KMS-11 (cell line): ENCODE results near the gene CLEC2A.

Source experiments
- H2AFZ ChIP-seq: fragments of 200-600 bp; sonication (generic); 2 replicates; pipeline ENCODE4 v1.6.1; 2016; ENCODE audit warnings: antibody characterized with exemption, mixed run types, low read depth
- H3K27ac ChIP-seq: fragments of 200-600 bp; sonication (generic); 2 replicates; pipeline ENCODE4 v1.6.1; 2016; ENCODE audit warnings: mild to moderate bottlenecking, mixed run types
- H3K27me3 ChIP-seq: fragments of 200-600 bp; sonication (generic); 2 replicates; pipeline ENCODE4 v1.6.1; 2017; ENCODE audit warnings: mild to moderate bottlenecking, low read depth, mixed run types, moderate library complexity; ENCODE audit not compliant: insufficient read depth
- H3K36me3 ChIP-seq: fragments of 200-600 bp; sonication (generic); 2 replicates; pipeline ENCODE4 v1.6.1; 2017; ENCODE audit warnings: mild to moderate bottlenecking, mixed run types; ENCODE audit not compliant: insufficient read depth
- H3K4me1 ChIP-seq: fragments of 200-600 bp; sonication (generic); 2 replicates; pipeline ENCODE4 v1.6.1; 2016; ENCODE audit warnings: mild to moderate bottlenecking, low read depth, mixed run types; ENCODE audit not compliant: poor library complexity, severe bottlenecking
- H3K4me2 ChIP-seq: fragments of 200-600 bp; sonication (generic); 2 replicates; pipeline ENCODE4 v1.7.0; 2016; ENCODE audit warnings: mild to moderate bottlenecking, mixed run types
- H3K4me3 ChIP-seq: fragments of 200-600 bp; sonication (generic); IDR thresholded peaks from 2 replicates; pipeline ENCODE4 v1.6.1; 2017; ENCODE audit warnings: low read depth, low read length, mixed read lengths; ENCODE audit not compliant: insufficient read depth
- H3K79me2 ChIP-seq: fragments of 200-600 bp; sonication (generic); 2 replicates; pipeline ENCODE4 v1.6.1; 2016; ENCODE audit warnings: low read depth, mixed run types; ENCODE audit not compliant: insufficient read depth
- H3K9ac ChIP-seq: fragments of 200-600 bp; sonication (generic); 2 replicates; pipeline ENCODE4 v1.6.1; 2016; ENCODE audit warnings: mild to moderate bottlenecking, mixed run types
- H4K20me1 ChIP-seq: fragments of 200-600 bp; sonication (generic); 2 replicates; pipeline ENCODE4 v1.6.1; 2016; ENCODE audit warnings: mild to moderate bottlenecking, mixed run types; ENCODE audit not compliant: insufficient read depth
- TF ChIP-seq, protein P1 (sequence below): fragments of 200-600 bp; sonication (generic); conservative IDR thresholded peaks from 2 replicates; pipeline ENCODE4 v1.6.1; 2017; ENCODE audit warnings: low read depth, mild to moderate bottlenecking, antibody characterized with exemption, low read length, moderate library complexity, mixed read lengths

CLEC2A gene

DNA sequence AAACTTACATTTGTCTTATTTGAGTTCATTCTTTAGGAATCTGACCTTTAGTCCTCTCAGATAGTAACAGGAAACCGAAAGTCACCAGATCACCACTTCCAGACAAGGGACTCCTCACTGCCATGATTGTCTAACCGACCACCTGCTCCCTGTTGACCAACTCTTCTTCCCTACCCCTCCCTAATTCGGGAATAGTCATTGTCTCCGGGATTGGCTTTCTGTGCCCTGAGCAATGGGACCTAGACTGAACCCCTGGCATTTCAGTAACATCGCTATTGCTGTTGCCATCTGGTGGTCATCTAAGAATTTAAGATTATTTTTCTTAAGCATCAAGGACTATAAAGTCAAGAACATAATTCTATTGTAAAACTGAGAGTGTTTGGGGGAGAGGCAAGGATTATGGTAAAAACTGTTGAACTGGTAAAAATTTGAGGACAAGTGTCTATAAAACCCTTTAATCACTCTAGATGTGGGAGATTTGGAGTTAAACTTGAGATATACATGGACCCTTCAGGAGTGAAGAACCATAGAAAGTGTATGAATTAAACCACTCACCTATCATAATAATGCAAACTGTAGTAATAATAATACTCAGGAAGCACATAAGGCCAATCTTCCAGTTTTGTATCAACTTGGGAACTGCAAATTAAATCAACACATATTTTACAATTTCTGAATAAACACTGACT, 6.3 kb downstream of the CLEC2A start:
- H3K27ac ChIP-seq: no peak overlapping the region
- no peak overlapping the region for H3K4me3 ChIP-seq
- peak overlapping the region; percentile 37; the same call in 1 of the 2 replicates for H2AFZ ChIP-seq
- peaks cover 29% of the 10 kb centered on the region for H3K4me1 ChIP-seq
- TF ChIP-seq, protein P1, sequence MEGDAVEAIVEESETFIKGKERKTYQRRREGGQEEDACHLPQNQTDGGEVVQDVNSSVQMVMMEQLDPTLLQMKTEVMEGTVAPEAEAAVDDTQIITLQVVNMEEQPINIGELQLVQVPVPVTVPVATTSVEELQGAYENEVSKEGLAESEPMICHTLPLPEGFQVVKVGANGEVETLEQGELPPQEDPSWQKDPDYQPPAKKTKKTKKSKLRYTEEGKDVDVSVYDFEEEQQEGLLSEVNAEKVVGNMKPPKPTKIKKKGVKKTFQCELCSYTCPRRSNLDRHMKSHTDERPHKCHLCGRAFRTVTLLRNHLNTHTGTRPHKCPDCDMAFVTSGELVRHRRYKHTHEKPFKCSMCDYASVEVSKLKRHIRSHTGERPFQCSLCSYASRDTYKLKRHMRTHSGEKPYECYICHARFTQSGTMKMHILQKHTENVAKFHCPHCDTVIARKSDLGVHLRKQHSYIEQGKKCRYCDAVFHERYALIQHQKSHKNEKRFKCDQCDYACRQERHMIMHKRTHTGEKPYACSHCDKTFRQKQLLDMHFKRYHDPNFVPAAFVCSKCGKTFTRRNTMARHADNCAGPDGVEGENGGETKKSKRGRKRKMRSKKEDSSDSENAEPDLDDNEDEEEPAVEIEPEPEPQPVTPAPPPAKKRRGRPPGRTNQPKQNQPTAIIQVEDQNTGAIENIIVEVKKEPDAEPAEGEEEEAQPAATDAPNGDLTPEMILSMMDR: peak; percentile 70
- H3K9ac ChIP-seq: no peak overlapping the region
- no peaks in the 10 kb centered on the region for H4K20me1 ChIP-seq
- H3K4me2 ChIP-seq: peak overlapping the region; percentile 29; the same call in 1 of the 2 replicates
- H3K79me2 ChIP-seq: no peaks in the 10 kb centered on the region
- no peaks in the 10 kb centered on the region for H3K36me3 ChIP-seq
- H3K27me3 ChIP-seq: no peaks in the 10 kb centered on the region

GRCh38 chr12:9922429-9922828, 9.7 kb downstream of the CLEC2A start:
- Histone ChIP-seq H3K36me3 (no peaks in the 10 kb centered on the region), H3K4me3 (no peak overlapping the region), H4K20me1 (no peaks in the 10 kb centered on the region), H2AFZ (no peak overlapping the region), H3K4me1 (peaks cover 16% of the 10 kb centered on the region), H3K27ac (no peak overlapping the region), H3K27me3 (no peaks in the 10 kb centered on the region), H3K9ac (no peak overlapping the region), H3K4me2 (no peak overlapping the region), H3K79me2 (no peaks in the 10 kb centered on the region)
- TF ChIP-seq, protein P1: no peak

GRCh38 chr12:9920451-9920850, 11.7 kb downstream of the CLEC2A start:
- Histone ChIP-seq H3K27me3 (no peaks in the 10 kb centered on the region), H3K4me2 (no peak overlapping the region), H2AFZ (no peak overlapping the region), H3K27ac (no peak overlapping the region), H3K4me3 (no peak overlapping the region), H3K36me3 (no peaks in the 10 kb centered on the region), H3K79me2 (no peaks in the 10 kb centered on the region), H3K9ac (no peak overlapping the region), H3K4me1 (peaks cover 9% of the 10 kb centered on the region), H4K20me1 (no peaks in the 10 kb centered on the region)
- TF ChIP-seq, protein P1: no peak

DNA sequence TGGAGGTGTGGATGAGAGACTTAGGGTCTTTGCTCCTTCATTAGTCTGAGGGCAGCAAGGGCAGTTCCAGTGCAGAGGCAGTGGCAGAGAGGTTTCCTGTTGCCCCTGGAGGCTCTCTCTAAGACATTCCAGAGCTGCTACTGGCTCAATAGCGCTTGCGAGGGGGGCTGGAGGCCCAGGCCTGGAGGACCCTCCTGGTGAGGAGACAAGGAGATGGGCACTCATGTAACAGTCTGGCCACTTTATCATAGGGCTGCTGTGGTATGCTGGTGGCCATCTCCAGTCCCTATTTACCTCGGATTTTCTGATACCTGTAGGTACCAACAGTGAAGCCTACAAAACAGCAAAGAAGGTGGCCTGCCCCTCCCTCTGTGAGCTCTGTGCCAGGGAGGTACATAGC, 12.7 kb downstream of the CLEC2A start:
- H3K4me1 ChIP-seq: peaks cover 9% of the 10 kb centered on the region
- no peak overlapping the region for H3K27ac ChIP-seq
- no peak overlapping the region for H3K4me3 ChIP-seq
- no peaks in the 10 kb centered on the region for H4K20me1 ChIP-seq
- no peak overlapping the region for H2AFZ ChIP-seq
- no peak overlapping the region for H3K4me2 ChIP-seq
- TF ChIP-seq, protein P1: no peak
- H3K27me3 ChIP-seq: no peaks in the 10 kb centered on the region
- no peaks in the 10 kb centered on the region for H3K36me3 ChIP-seq
- no peaks in the 10 kb centered on the region for H3K79me2 ChIP-seq
- no peak overlapping the region for H3K9ac ChIP-seq
